Vagina (tissue), 2 donors: Measurements from ENCODE around the gene SMOC2. TPM values are rescaled to one million over a fixed set of nuclear protein-coding genes. Genes with fewer than 3 reads are reported as not detected.

ENCODE experiments used
- DNase-seq, 2 donors: peaks; one replicate each; pipeline ENCODE4 v3.0.0-alpha.2; 2017; ENCODE audit errors: extremely low spot score in 2 of 2
- H3K27ac ChIP-seq: fragments of 200-600 bp; sonication (generic); one replicate; pipeline ENCODE4 v1.5.1; 2019
- H3K27me3 ChIP-seq: fragments of 200-600 bp; sonication (generic); one replicate; pipeline ENCODE4 v1.5.1; 2019
- H3K36me3 ChIP-seq, 2 donors: fragments of 200-600 bp; sonication (generic); one replicate each; pipeline ENCODE4 v1.5.1; 2017 to 2019
- H3K4me1 ChIP-seq: fragments of 200-600 bp; sonication (generic); one replicate; pipeline ENCODE4 v1.5.1; 2019
- H3K4me3 ChIP-seq, 2 donors: fragments of 200-600 bp; sonication (generic); 1 replicate in 1 of 2; 2 replicates in 1 of 2; pipeline ENCODE4 v1.5.1; 2016 to 2019
- H3K9me3 ChIP-seq: fragments of 200-600 bp; sonication (generic); one replicate; pipeline ENCODE4 v1.5.1; 2019
- CTCF ChIP-seq, 3 experiments: fragments of 450-650 bp in 2 of 3; fragments of 200-600 bp in 1 of 3; sonication (generic) in 1 of 3; IDR thresholded peaks; one replicate each; pipeline ENCODE4 v1.5.1; 2017 to 2019; ENCODE audit warnings: antibody characterized with exemption in 3 of 3, mild to moderate bottlenecking in 2 of 3, moderate library complexity in 2 of 3
- POLR2A ChIP-seq, 2 donors: fragments of 450-650 bp; IDR thresholded peaks; one replicate each; pipeline ENCODE4 v1.6.1; 2017; ENCODE audit warnings: antibody characterized with exemption in 2 of 2, mild to moderate bottlenecking in 2 of 2, moderate library complexity in 2 of 2
- POLR2AphosphoS5 ChIP-seq, 2 donors: sonication (generic); formaldehyde crosslinking; IDR thresholded peaks; one replicate each; pipeline ENCODE4 v1.9.0; 2017; ENCODE audit warnings: antibody characterized with exemption in 2 of 2, mild to moderate bottlenecking in 2 of 2, low read depth in 1 of 2; ENCODE audit not compliant: insufficient read depth in 1 of 2
- intact Hi-C: fragments of 100-400 bp; cut with DNase I; formaldehyde crosslinking; loops from one replicate; pipeline ENCODE4 v1.15.1; 2023
- total RNA-seq: library from RNA; depleted of rRNA; stranded (reverse); fragments of >200 nt; gene quantifications from one replicate; pipeline ENCODE4 v1.2.3, GENCODE V29; 2016

Gene SMOC2
- total RNA-seq, 1 donor from 2014 or later: 22.1 TPM

GRCh38 chr6:168457653-168457934, 16.6 kb downstream of the SMOC2 start:
- no peak for TF ChIP-seq POLR2A (IDR thresholded peaks at IDR 0.05)
- no peak overlapping the region for H3K27ac ChIP-seq
- peaks cover 13% of the 10 kb centered on the region for H3K4me1 ChIP-seq
- H3K9me3 ChIP-seq: no peaks in the 10 kb centered on the region
- no peak for DNase-seq
- H3K4me3 ChIP-seq: no peak overlapping the region
- intact Hi-C loops: no loop called here
- H3K27me3 ChIP-seq: no peaks in the 10 kb centered on the region
- no peaks in the 10 kb centered on the region for H3K36me3 ChIP-seq

- intact Hi-C loops: no loop called here
- H3K27me3 ChIP-seq: no peaks in the 10 kb centered on the region
- TF ChIP-seq POLR2A (IDR thresholded peaks at IDR 0.05) (no peak), POLR2AphosphoS5 (IDR thresholded peaks at IDR 0.05; ENCODE audit: insufficient read depth in 1 of 2, low read depth in 1 of 2) (no peak), CTCF (IDR thresholded peaks at IDR 0.05) (no peak)
- no peaks in the 10 kb centered on the region for H3K9me3 ChIP-seq
- DNase-seq: peak in 1 of 2 donors; percentile 60
- H3K4me1 ChIP-seq: peaks cover 8% of the 10 kb centered on the region
- no peak overlapping the region for H3K4me3 ChIP-seq
- H3K36me3 ChIP-seq: no peaks in the 10 kb centered on the region
- H3K27ac ChIP-seq: no peak overlapping the region
Measured at GRCh38 chr6:168458101-168458500, 17.1 kb downstream of the SMOC2 start.

- H3K4me3 ChIP-seq: no peak overlapping the region
- peaks cover 6% of the 10 kb centered on the region for H3K4me1 ChIP-seq
- TF ChIP-seq CTCF (IDR thresholded peaks at IDR 0.05) (no peak), POLR2AphosphoS5 (IDR thresholded peaks at IDR 0.05; ENCODE audit: insufficient read depth in 1 of 2, low read depth in 1 of 2) (no peak), POLR2A (IDR thresholded peaks at IDR 0.05) (no peak)
- no peak for DNase-seq
- intact Hi-C loops: no loop called here
- no peaks in the 10 kb centered on the region for H3K36me3 ChIP-seq
- H3K9me3 ChIP-seq: no peaks in the 10 kb centered on the region
- H3K27ac ChIP-seq: no peak overlapping the region
- no peaks in the 10 kb centered on the region for H3K27me3 ChIP-seq
Measured at GRCh38 chr6:168459572-168459971, 18.6 kb downstream of the SMOC2 start.

GRCh38 chr6:168462289-168462853, 21.4 kb downstream of the SMOC2 start:
- no peak for TF ChIP-seq CTCF (IDR thresholded peaks at IDR 0.05)
- no peak for TF ChIP-seq POLR2A (IDR thresholded peaks at IDR 0.05)
- no peak for TF ChIP-seq POLR2AphosphoS5 (IDR thresholded peaks at IDR 0.05; ENCODE audit: insufficient read depth in 1 of 2, low read depth in 1 of 2)
- intact Hi-C loops: no loop called here
- Histone ChIP-seq H3K4me3 (no peak overlapping the region), H3K27me3 (no peaks in the 10 kb centered on the region), H3K4me1 (no peaks in the 10 kb centered on the region), H3K27ac (no peak overlapping the region), H3K36me3 (no peaks in the 10 kb centered on the region), H3K9me3 (no peaks in the 10 kb centered on the region)
- DNase-seq: no peak

- no peaks in the 10 kb centered on the region for H3K27me3 ChIP-seq
- no peaks in the 10 kb centered on the region for H3K36me3 ChIP-seq
- H3K4me3 ChIP-seq: no peak overlapping the region
- DNase-seq: no peak
- H3K9me3 ChIP-seq: no peaks in the 10 kb centered on the region
- no peak overlapping the region for H3K27ac ChIP-seq
- no peak for TF ChIP-seq CTCF (IDR thresholded peaks at IDR 0.05)
- no peak for TF ChIP-seq POLR2A (IDR thresholded peaks at IDR 0.05)
- TF ChIP-seq POLR2AphosphoS5 (IDR thresholded peaks at IDR 0.05; ENCODE audit: insufficient read depth in 1 of 2, low read depth in 1 of 2): no peak
- intact Hi-C loops: no loop called here
- no peaks in the 10 kb centered on the region for H3K4me1 ChIP-seq
Measured at GRCh38 chr6:168464546-168464945, 23.6 kb downstream of the SMOC2 start.
